HG02588 (cell line): ENCODE data around the gene TRIM16.
"Not testable (repeated sequence)": the region's sequence is repeated elsewhere in the genome, so short reads cannot be mapped to it uniquely, and the experiment has no call there.

Experiments
- ATAC-seq: cut with Tn5 transposase; IDR thresholded peaks from one replicate; pipeline ENCODE4 v1.9.1; 2021; ENCODE audit warnings: mild to moderate bottlenecking, moderate library complexity; ENCODE audit not compliant: unreplicated experiment

TRIM16 gene

GRCh38 chr17:15659236-15659635 is 24.9 kb downstream of the TRIM16 start:
- no peak for ATAC-seq

GRCh38 chr17:15658296-15658695 is 25.8 kb downstream of the TRIM16 start:
- no peak for ATAC-seq

- no peak for ATAC-seq
These were observed 26.2 kb downstream of the TRIM16 start for GRCh38 chr17:15657868-15658267.

- no peak for ATAC-seq
These were observed 29.1 kb downstream of the TRIM16 start for GRCh38 chr17:15654886-15655561.

- not testable (repeated sequence) for ATAC-seq
These were observed 29.7 kb downstream of the TRIM16 start for GRCh38 chr17:15654401-15654800.

GRCh38 chr17:15652960-15653359 is 31.2 kb downstream of the TRIM16 start:
- ATAC-seq: no peak

GRCh38 chr17:15651583-15652110 is 32.5 kb downstream of the TRIM16 start:
- ATAC-seq: no peak

GRCh38 chr17:15650741-15651582 is 33.1 kb downstream of the TRIM16 start:
- no peak for ATAC-seq

GRCh38 chr17:15649861-15650421 is 34.2 kb downstream of the TRIM16 start:
- ATAC-seq: no peak

GRCh38 chr17:15648386-15648785 is 35.7 kb downstream of the TRIM16 start:
- no peak for ATAC-seq

- ATAC-seq: not testable (repeated sequence)
These were observed 38.2 kb downstream of the TRIM16 start for GRCh38 chr17:15645942-15646312.

- not testable (repeated sequence) for ATAC-seq
These were observed 38.8 kb downstream of the TRIM16 start for GRCh38 chr17:15645099-15645941.

- not testable (repeated sequence) for ATAC-seq
These were observed 41.4 kb downstream of the TRIM16 start for GRCh38 chr17:15642505-15643251.

- ATAC-seq: not testable (repeated sequence)
These were observed 42.1 kb downstream of the TRIM16 start for GRCh38 chr17:15642014-15642413.

GRCh38 chr17:15630930-15631453 is 53.1 kb downstream of the TRIM16 start:
- not testable (repeated sequence) for ATAC-seq

- ATAC-seq: not testable (repeated sequence)
These were observed 54.1 kb downstream of the TRIM16 start for GRCh38 chr17:15629991-15630390.

- not testable (repeated sequence) for ATAC-seq
These were observed 60.4 kb downstream of the TRIM16 start for GRCh38 chr17:15623661-15624209.

- not testable (repeated sequence) for ATAC-seq
These were observed 60.9 kb downstream of the TRIM16 start for GRCh38 chr17:15623255-15623654.

GRCh38 chr17:15622124-15622523 is 62.0 kb downstream of the TRIM16 start:
- not testable (repeated sequence) for ATAC-seq
